Measurements from ENCODE around the gene RASAL1.

- no peak for TF ChIP-seq CTCF (IDR thresholded peaks at IDR 0.05)
- TF ChIP-seq POLR2AphosphoS5 (IDR thresholded peaks at IDR 0.05): no peak
- no peak for TF ChIP-seq EP300 (IDR thresholded peaks at IDR 0.05)
- TF ChIP-seq POLR2A (IDR thresholded peaks at IDR 0.05): no peak
Observed at GRCh38 chr12:113108308-113108707, 27.3 kb downstream of the RASAL1 start.

Measured in stomach (tissue), 4 donors.